NB4 (cell line): Measurements from ENCODE around the gene STIM2.

Experiments
- CTCF ChIP-seq: IDR thresholded peaks from one replicate; pipeline ENCODE4 v1.5.1; 2012; ENCODE audit warnings: low read depth, low read length
- MAX ChIP-seq: IDR thresholded peaks from 2 replicates; pipeline ENCODE4 v1.6.1; 2011; ENCODE audit warnings: low read depth, low read length
- MYC ChIP-seq: IDR thresholded peaks from 2 replicates; pipeline ENCODE4 v1.6.1; 2011; ENCODE audit warnings: low read depth, low read length
- POLR2A ChIP-seq: IDR thresholded peaks from 2 replicates; pipeline ENCODE4 v1.6.1; 2011; ENCODE audit warnings: mild to moderate bottlenecking; ENCODE audit not compliant: insufficient read length; ENCODE audit errors: extremely low read depth

GRCh38 chr4:27046851-27047250 lies 186.2 kb downstream of the STIM2 start:
- TF ChIP-seq MYC (no peak), CTCF (no peak), POLR2A (no peak), MAX (no peak)
